ENCODE data around the gene EMC8.

DNA sequence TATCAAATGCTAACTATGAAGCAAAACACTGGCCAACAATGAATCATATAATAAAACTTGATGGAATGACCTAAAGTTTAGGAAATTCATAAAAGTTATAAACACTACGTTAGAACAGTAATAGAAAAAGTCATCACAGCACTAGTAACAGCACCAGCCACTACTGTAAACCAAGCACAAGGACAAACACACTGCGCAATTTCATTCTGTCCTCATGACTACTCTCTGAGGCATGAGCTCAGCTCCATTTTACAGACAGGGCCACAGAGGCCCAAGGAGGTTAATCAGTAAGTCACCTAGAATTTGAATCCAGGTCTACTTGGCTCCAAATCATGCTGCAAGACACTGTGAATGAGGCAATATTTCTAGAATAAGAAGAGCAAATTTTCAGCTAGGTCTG, 13.4 kb downstream of the EMC8 start:
- TF ChIP-seq, protein P1, sequence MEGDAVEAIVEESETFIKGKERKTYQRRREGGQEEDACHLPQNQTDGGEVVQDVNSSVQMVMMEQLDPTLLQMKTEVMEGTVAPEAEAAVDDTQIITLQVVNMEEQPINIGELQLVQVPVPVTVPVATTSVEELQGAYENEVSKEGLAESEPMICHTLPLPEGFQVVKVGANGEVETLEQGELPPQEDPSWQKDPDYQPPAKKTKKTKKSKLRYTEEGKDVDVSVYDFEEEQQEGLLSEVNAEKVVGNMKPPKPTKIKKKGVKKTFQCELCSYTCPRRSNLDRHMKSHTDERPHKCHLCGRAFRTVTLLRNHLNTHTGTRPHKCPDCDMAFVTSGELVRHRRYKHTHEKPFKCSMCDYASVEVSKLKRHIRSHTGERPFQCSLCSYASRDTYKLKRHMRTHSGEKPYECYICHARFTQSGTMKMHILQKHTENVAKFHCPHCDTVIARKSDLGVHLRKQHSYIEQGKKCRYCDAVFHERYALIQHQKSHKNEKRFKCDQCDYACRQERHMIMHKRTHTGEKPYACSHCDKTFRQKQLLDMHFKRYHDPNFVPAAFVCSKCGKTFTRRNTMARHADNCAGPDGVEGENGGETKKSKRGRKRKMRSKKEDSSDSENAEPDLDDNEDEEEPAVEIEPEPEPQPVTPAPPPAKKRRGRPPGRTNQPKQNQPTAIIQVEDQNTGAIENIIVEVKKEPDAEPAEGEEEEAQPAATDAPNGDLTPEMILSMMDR (conservative IDR thresholded peaks at IDR 0.05 in 1 of 2, IDR thresholded peaks at IDR 0.05 in 1 of 2; ENCODE audit: extremely low read depth in 1 of 2, insufficient read depth in 1 of 2, low read depth in 1 of 2, low read length in 2 of 2), result no peak
- no peak for TF ChIP-seq EZH2 (IDR thresholded peaks at IDR 0.05; ENCODE audit: borderline replicate concordance, low read length)

Measured in mammary epithelial cell (primary cell).